WTC11 (cell line): Measurements from ENCODE around the gene GCDH.

Experiments
- GABPB1 ChIP-seq: sonication (generic); formaldehyde crosslinking; IDR thresholded peaks from 2 replicates; pipeline ENCODE4 v1.8.1; 2023; ENCODE audit warnings: mild to moderate bottlenecking, missing genetic modification reagents
- NR2C2 ChIP-seq: sonication (generic); formaldehyde crosslinking; IDR thresholded peaks from 2 replicates; pipeline ENCODE4 v1.8.0; 2022; ENCODE audit warnings: mild to moderate bottlenecking, missing genetic modification reagents

- no peak for TF ChIP-seq NR2C2 (CRISPR knock-in tag)
- TF ChIP-seq GABPB1 (CRISPR knock-in tag) = no peak
These were observed 48.0 kb downstream of the GCDH start for GRCh38 chr19:12938779-12939601.
